HG03196 (cell line): ENCODE data around the gene PRKCH.
"Not testable (repeated sequence)": the region's sequence is repeated elsewhere in the genome, so short reads cannot be mapped to it uniquely, and the experiment has no call there.

Source experiments
- ATAC-seq: cut with Tn5 transposase; IDR thresholded peaks from one replicate; pipeline ENCODE4 v1.9.1; 2021; ENCODE audit not compliant: unreplicated experiment

PRKCH gene

DNA sequence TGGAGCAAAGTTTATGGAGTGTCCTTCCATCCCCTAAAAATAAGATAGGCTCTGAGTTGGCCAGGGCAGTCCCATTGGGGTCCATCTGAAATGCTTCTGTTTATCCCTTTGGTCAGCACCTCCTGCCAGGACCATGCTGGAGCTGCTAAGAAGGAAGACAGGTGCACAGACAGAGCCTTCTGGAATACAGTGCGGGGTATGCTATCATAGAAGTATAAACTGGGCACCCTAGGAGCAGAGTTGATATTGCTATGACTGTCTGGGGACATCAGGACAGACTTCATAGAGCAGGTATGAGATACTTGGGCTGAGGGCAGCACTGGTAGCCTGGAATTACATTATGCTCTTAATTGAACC lies 203.5 kb downstream of the PRKCH start:
- ATAC-seq: no peak

DNA sequence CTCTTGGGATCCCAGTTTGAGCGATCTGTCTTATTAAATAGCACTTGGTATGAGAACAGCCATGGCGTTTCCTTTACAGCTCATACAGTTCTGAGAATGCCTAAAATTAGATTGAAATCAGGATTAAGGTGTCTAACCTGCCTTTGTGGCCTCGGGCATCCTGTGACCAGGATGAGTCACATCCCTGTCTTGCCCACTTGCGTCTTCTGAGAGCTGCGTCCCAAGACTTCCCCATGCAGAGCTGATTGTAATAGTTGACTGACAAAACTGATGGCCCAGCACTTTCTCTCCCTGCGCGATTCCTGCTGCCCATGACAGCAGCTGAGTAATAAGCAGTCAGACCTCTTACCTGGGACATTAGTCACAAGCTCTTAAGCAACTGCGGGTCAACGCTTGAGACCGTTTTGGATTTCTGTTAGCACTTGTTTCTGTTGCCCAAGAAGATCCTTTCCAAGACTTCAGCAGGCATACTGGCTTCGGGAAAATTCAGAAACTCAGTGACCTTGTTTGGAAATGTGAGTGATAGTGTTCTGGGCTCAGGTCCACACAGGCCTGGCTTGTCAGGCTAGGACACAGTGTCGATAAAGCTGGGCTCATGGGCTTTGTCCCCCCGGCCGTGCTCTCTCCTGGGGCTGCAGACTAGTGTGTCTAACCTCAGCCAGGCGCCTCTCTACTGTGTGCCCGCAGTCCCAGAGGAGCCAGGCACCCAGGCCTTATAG lies 204.1 kb downstream of the PRKCH start:
- ATAC-seq: peak; percentile 91

DNA sequence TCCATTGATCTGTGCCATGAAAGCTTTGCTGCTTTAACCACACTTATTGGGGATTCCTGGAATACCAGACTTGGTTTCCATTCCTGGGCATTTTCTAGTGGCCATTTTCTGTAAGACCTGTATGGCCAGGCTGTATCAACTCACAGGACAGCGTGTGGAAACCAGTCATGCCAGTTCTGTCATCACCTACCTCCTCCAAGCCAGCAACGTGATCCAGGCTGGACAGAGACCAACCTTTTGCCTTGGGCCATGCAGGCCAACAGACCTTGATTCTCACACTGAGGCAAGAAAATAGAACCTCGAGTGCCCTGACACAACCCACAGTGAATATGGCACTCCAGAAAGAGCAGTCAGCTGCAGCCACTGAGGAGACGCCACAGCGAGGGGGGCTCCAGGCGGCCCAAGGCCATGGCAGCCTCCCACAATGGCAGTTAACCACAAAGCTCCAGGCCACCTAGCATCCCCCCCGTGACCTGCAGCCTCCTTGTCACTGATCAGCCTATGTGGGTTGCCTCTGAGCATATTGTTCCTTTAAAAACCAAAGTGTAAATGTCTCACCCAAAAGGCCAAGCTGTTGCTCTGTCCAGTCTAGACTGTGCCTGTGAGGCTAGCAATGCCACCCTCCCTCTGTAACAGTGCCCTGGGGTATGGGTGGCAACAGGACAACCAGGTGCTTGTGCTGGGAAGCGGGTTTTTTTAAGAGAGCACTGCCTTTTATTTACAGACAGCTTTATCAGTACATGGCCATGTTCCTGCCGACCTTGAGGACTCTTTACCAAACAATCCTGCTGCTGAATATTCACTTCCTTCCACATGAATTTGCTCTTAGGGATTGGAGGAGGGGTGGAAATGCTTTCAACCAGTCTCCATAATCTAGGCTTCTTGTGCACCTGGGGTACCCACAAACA lies 205.3 kb downstream of the PRKCH start:
- ATAC-seq: no peak

DNA sequence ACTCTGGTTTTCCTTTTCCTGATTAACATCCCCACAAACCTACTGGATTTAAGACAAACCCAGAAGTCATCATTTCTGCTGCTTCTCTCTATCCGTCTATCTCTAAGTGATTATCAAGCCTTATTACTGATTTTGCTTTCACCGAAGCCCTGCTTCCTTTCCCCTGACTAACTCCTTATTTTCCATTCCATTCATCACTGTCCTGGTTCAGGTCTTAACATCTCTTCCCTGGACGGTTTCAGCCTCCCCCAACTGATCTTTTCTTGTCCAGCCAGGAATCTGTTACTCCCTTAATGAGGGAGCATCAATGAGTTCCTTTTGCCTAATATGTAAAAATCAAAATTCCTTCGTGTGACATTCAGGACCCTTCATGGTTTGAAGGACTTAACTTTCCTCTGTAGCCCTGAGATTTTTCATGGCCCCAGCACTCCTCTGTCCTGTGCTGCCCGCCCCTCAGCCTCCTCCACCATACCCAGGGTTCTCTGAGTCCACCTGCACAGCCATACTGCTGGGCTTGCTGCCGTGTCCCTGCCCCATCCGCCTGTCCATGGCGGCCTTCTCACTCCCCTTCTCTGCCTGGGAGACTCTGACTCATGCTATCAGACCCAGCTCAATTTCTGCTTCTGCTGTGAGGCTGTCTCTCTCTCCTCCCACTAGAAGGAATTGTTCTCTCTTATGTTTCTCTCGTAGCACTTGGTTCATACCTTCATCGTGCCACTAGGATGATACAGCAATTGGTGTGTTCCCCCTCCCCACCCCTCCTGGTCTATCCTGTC lies 206.1 kb downstream of the PRKCH start:
- ATAC-seq: no peak

DNA sequence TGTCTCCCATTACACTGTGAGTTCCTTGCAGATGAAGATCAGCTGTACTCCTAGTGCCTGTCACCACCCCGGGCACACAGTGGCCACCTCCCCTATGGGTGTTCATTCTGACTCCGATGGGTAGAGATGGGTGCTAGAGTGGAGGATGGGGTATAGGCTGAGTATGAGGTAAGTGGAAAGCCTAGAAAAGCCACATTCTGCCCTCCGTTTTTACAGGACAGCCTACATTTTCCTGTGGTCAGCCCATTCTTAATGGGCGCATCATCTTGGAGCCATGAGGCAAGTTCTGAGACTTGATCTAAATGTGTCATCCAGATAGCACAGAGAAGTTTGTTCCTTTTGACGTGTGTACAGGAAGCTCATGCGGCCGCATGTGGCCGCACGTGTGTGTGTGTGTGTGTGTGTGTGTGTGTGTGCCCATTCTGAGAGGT lies 207.2 kb downstream of the PRKCH start:
- ATAC-seq: no peak

DNA sequence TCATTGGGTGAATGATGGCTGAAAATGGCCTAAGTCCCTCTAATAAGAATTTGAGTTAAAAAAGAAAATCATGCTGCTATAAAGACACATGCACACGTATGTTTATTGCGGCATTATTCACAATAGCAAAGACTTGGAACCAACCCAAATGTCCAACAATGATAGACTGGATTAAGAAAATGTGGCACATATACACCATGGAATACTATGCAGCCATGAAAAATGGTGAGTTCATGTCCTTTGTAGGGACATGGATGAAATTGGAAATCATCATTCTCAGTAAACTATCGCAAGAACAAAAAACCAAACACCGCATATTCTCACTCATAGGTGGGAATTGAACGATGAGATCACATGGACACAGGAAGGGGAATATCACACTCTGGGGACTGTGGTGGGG lies 208.0 kb downstream of the PRKCH start:
- not testable (repeated sequence) for ATAC-seq

DNA sequence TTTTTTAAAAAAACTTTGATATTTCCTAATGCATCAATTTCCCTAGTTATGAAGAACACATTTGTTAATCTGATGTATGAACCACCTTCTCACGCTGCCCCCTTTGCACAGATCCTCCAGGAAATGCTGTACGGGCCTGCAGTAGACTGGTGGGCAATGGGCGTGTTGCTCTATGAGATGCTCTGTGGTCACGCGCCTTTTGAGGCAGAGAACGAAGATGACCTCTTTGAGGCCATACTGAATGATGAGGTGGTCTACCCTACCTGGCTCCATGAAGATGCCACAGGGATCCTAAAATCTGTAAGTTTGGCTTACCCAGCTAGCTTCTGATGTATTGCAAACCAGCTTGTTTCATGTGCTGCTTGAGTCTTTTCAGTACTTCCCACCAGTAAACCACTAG lies 208.9 kb downstream of the PRKCH start:
- ATAC-seq: no peak

DNA sequence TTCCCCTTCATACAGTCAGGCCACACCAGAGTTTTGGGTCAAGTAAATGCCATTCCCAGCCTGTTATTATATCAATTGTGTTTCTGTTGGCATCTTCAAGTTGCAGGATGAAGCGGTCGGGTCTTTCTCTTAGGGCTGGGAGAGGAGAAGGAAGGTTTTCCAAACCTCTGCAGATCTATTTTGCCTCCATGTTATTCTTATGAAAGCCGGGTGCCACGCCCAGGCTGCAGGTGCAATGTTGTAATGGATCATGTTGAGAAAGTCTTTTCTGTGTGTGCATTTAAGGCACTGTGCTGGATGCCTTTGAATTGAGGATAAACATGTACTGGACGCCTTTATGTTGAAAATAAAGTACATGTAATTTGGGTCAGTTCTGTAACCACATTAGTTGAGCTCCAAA lies 209.5 kb downstream of the PRKCH start:
- no peak for ATAC-seq

DNA sequence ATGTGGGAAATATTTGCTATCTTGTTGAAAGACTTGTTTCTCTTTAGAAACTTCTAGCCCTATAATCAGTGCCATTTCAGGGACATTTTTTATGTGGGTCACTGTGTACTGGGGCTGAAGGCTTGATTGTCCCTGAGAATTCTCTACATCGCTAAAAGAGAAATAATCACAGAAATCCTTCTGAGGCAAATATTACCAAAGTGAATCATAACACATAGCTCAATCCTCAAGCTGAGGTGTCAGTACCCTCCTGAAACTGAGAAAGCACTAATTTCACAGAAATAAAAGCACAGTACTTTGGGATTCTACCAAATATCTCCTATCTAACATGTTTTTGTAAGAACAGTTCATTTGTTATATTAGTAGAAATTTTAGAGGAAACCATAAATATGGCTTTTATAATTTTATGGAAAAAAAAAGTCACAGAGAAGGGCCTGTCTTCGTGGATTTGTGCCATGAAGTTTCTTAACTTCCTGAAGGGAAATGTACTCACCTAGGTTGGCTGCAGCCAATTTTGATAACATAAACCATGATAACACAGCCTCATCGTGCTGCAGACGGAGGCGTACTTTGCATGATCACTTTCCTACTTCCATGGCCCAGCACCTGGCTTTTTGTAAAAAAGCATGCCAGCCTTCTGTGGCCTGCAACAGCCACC lies 210.2 kb downstream of the PRKCH start:
- no peak for ATAC-seq

DNA sequence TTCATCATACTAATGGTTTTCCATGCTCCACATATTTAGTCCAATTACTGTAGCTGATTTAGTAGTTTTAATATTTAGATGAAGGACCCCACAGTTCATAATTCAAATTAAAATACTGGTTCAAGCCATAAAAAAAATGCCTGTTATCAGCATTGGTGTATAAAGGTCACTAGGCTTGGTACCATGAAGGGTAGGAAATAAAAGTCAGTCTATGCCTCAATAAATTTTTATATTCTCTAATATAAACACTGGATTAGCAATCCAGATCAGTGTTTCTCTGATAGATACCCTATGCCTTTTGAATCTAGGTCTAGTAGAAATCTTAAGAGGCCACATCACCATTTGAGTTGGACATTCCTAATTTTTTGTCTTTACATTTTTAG lies 210.7 kb downstream of the PRKCH start:
- no peak for ATAC-seq

DNA sequence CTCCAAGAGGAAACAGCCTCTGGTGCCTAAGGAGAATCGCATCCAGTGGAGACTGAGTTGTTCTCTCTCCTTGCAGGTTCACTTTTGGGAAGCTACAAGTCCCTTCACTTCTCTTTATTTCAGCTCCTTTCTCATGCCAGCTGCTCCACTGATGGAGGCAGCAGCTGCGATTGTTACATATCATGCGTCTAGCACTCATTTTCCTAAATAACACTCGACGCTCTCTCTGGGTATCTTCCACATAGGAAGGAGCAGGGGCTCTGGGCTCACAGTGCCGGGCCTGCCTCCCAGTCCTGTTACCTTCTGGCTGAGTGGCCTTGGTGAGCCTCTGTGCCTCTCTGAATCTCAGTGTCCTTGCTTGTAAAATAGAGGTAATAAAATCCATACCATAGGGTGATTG lies 211.4 kb downstream of the PRKCH start:
- ATAC-seq: no peak

DNA sequence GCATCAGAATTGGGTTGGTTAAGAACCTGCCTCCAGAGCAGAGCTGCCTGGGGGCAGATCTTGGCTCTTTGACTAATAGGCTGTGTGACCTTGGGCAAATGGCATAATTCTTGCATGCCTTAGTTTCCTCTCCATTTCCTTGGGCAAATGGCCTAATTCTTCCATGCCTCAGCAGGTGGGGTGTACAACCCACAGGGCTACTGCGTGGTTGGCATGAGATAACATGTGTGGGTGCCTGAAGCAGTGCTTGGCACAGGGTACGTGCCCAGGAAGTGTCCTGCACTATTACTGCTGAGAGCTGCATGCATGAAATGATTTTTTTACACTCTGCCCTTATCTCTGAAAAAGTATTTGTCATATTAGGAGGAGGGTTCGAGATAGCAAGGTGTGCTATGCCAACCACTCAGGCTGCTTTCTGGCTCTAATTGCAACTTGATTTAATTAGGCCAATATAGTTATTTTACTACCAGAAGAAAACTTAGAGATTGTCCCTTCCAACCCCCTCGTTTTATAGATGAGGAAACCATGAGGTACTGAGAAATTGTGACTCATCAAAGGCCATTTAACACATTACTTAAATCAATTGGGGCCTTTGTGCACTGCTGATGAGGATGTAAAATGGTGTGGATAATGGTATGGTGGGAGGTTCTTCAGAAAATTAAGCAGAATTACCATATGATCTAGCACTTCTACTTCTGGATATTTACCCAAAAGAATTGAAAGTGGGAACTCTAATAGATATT lies 212.3 kb downstream of the PRKCH start:
- no peak for ATAC-seq

DNA sequence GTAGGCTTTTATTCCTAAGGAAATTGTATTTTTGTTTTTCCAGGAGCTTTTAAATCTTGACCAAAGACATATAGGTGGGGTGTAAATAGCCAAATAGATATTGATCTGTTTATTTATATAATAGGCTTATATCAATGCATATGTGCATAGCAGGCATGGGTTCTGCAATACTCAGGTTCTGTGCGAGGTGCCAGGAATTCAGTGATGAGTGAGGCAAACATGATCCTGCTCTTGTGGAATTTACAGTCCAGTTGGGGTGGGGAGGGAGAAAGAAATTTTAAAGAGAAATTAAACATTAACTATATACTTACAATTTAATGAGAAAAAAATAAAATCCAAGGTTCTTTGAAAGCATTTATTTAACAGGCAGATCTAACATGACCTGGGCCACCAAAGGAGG lies 213.7 kb downstream of the PRKCH start:
- no peak for ATAC-seq

DNA sequence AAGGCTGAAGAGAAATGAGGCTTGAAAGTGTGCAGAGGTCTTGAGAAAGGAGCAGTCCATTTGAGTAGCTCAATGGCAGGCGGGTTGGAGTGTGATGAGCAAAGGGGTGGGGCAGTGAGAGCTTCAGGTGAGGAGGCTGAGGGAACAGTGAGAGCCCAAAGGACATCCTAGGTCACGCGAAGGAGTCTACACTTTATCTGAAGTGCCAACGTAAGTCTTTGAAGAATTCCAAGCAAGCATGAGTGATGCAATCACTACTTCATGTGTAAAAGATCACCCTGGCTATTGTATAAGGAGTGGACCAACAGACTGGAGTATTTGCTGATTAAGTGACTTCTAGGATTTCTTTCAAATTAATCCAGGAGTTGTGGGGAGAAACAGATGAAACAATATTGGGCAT lies 214.1 kb downstream of the PRKCH start:
- no peak for ATAC-seq

DNA sequence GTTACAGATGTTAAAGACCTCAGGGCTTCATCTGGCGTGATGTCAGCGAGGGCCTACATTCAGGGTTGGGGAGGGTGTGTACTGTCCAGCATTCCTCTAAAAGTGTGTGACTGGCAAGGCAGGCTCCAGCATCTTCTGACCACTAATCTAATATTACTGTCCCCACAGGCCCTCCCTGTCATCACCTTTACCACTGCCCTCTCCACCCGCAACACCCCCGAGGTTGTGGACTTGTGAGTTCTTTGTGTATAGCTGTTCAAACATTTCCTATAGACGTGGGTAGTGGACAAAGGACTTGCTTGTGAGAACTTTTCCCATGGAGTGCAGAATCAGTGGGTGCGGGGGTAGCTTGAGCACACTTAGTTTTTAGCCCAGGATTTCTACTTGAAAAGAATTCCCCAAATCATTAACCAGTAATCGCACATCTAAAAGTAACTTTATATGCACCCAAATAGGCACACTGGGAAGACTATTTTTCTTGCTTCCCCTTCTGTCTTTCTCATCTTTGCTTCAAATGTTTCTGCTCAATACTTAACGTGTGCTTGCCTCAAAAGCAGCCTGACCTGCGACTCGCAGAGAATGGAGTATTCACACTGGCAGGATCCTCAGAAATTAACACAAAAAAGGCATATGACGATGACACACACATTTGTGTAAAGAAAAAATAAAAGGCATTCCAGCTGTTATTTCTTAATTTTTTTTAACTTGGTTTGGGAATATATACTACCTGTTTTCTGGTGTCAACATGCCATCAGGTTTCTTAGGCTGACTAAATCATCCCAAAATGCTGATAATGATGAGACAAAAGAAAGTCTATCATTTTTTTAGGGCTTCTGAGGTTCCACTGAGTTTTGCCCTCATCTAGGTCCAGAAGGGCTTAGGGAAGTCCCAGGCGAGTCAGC lies 215.5 kb downstream of the PRKCH start:
- no peak for ATAC-seq

DNA sequence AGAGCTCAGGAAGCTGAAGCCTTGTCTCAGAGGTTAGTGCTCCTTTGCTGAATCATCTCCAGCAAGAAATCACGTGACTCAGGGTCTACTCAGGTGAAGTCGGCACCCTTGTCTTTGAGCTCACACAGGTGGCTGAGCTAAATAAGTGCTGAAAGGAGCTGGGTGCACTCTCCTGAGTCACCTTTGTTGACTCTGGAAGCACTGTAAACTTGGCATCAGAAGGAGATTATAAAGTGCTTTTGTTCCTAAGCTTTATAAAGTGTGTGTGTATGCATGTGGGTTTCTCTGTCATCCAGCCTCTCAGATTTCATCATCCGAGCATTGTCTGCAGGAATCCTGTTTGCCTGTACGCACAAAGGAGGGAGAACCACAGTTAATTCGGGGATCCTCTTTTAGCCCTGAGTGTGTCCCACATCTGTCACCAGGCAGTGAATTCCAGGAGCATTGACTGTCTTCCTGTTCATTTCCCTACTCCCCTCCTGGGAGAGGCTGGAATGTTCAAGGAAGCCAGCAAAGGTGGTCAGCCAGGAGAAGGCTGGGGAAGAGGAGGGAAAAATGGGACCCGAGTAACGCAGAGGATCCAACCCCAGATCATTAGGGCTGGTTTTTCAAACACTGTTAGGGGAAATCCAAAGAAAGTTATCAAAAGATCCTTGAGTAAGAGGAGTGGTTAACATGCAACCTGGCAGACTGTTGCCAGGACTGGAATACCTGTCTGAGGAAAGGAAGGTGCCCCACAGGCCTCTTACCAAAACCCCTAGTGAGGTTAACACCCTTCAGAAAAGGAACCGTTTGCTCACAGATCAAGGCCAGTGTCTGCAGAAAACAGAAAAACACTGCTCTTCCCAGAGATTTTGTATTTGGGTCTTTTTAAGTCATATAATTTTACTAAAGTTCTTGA lies 216.4 kb downstream of the PRKCH start:
- no peak for ATAC-seq

DNA sequence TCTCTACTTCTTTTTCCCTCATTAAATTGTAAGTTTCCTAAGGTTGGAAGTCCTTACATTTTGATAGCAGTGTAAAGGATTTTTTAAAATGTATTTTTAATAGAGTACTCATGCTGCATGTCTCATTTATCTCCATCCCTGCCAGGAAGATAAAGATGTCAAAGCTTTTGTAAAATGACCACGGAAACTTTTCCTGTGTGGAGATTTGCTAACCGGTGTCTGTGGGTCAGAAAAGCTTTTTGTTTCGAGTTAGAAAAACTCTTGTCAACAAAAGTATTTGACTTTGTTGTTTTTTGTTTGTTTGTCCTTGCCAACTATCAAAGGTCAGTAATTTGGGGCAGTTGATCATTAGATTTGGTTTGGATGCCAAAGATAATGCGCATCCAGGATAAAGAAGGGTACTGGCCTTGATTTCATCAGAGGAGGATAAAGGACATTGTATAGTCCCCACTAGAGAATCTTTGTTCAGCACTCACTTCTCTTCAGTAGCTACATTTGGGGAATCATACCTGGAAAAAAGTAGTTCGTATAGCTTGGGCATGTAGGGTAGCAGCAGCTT lies 217.2 kb downstream of the PRKCH start:
- ATAC-seq: no peak

DNA sequence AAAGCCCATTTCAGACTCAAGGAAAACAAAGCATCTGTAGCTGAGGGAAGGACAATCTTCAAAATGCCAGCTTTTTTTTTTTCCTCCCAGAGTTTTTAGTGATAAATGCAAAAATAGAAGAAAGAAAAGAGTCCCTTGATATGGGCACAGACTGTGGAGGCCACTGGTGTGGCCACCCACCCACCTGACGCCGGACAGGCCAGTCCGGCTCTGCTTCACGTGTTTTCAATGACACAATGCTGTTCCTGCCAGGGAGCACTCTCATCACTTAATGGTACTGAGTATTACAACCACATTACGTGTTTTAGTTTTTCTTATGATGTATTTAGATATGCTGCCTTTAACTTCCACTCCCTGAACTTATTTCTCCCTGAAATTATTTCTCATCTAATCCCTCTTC lies 218.3 kb downstream of the PRKCH start:
- ATAC-seq: no peak
